Psoas muscle (tissue), 8 donors: ENCODE measurements around the gene MYO5C. TPM values are rescaled to one million over a fixed set of nuclear protein-coding genes. Genes with fewer than 3 reads are reported as not detected.

Experiments used
- ATAC-seq, 4 donors: fragments of 200-7000 bp; cut with Tn5 transposase; one replicate each; pipeline ENCODE4 v1.9.1; 2020; ENCODE audit warnings: moderate library complexity in 3 of 4, mild to moderate bottlenecking in 2 of 4
- DNase-seq, 2 donors: peaks; one replicate each; pipeline ENCODE4 v3.0.0-alpha.2; 2020
- H3K27ac ChIP-seq: fragments of 200-600 bp; one replicate; pipeline ENCODE4 v1.8.0; 2022
- H3K27me3 ChIP-seq, 3 donors: fragments of 200-600 bp in 1 of 3; one replicate each; pipeline versions ENCODE4 v1.6.1 to v1.8.0; 2013 to 2022; ENCODE audit warnings: low read length in 2 of 3, mild to moderate bottlenecking in 2 of 3, moderate library complexity in 1 of 3; ENCODE audit not compliant: insufficient read depth in 3 of 3
- H3K36me3 ChIP-seq, 2 donors: fragments of 200-600 bp in 1 of 2; one replicate each; pipeline versions ENCODE4 v1.6.1 to v1.8.0; 2013 to 2022; ENCODE audit warnings: low read depth in 1 of 2, mild to moderate bottlenecking in 1 of 2, moderate library complexity in 1 of 2; ENCODE audit not compliant: insufficient read depth in 1 of 2
- H3K4me1 ChIP-seq: fragments of 200-600 bp; one replicate; pipeline ENCODE4 v1.8.0; 2022
- H3K4me3 ChIP-seq: fragments of 200-600 bp; one replicate; pipeline ENCODE4 v1.8.0; 2022; ENCODE audit warnings: mild to moderate bottlenecking
- H3K9me3 ChIP-seq: fragments of 200-600 bp; one replicate; pipeline ENCODE4 v1.8.0; 2022
- CTCF ChIP-seq: fragments of 200-600 bp; IDR thresholded peaks from one replicate; pipeline ENCODE4 v1.8.0; 2022; ENCODE audit warnings: antibody characterized with exemption
- WGBS, 3 donors: extraction: QIAGEN DNeasy Blood & Tissue Kit; methylation state at CpG; one replicate each; pipeline versions ENCODE4 v1.1.6 to v1.1.7; 2013; 5-methylcytosine and 5-hydroxymethylcytosine counted together
- intact Hi-C, 2 donors: fragments of 100-400 bp; cut with DNase I; formaldehyde crosslinking; loops; one replicate each; pipeline versions ENCODE4 v1.11.0 to v1.14.2; 2022
- polyA plus RNA-seq, 3 donors: library from polyadenylated mRNA; stranded (reverse); fragments of 200-250 nt; gene quantifications; one replicate each; pipeline ENCODE4 v1.2.3, GENCODE V29; 2013
- total RNA-seq, 4 donors: library from RNA; stranded (reverse); fragmentation: NEBNext Ultra II Directional in 2 of 4; extraction: Animal tissue kit (Norgen Biotek cat#: 25700) in 2 of 4; gene quantifications; one replicate each; pipeline versions ENCODE4 v1.2.1 to v1.2.4, GENCODE V29; 2021 to 2023
- donor health status: healthy with polysubstance abuse.
- donor health status: DM: no; HTN: no; CAD: no; lungs with moderate emphysema.
- donor health status: Bipolar disorder and iron deficiency.
- donor health status: healthy.
- donor health status: DM: yes; HTN: yes; CAD: no.
- donor health status: DM: no; HTN: no; CAD: no.
- donor health status: DM: no; HTN: no; CAD: no.
- donor health status: DM: yes; HTN: yes; CAD: no.

The MYO5C gene
- total and polyA plus RNA-seq, 7 donors, result 0.53 to 3.0 (median 1.2) TPM

- Histone ChIP-seq H3K36me3 (no peaks in the 10 kb centered on the region), H3K4me1 (no peaks in the 10 kb centered on the region), H3K27me3 (no peaks in the 10 kb centered on the region), H3K9me3 (no peaks in the 10 kb centered on the region), H3K4me3 (no peak overlapping the region), H3K27ac (no peak overlapping the region)
- no peak for TF ChIP-seq CTCF
- ATAC-seq, result no peak
- intact Hi-C loops, result loop anchor here in 1 of 2 donors (10.0 kb wide), 2 partner anchors 83 to 313 kb away; partner anchors contain the start of gene ARPP19
- no peak for DNase-seq
- 91 to 94% (median 93%) methylated on average over 8 of the region's 8 CpGs for WGBS, 3 donors
Measured at GRCh38 chr15:52251144-52251860, 44.3 kb downstream of the MYO5C start.

GRCh38 chr15:52247461-52247860 lies 48.1 kb downstream of the MYO5C start:
- Histone ChIP-seq H3K4me3 (no peak overlapping the region), H3K27me3 (no peaks in the 10 kb centered on the region), H3K4me1 (no peaks in the 10 kb centered on the region), H3K9me3 (no peaks in the 10 kb centered on the region), H3K27ac (no peak overlapping the region), H3K36me3 (no peaks in the 10 kb centered on the region)
- intact Hi-C loops, result no loop called here
- DNase-seq, result no peak
- no peak for TF ChIP-seq CTCF
- WGBS, 3 donors, result 83 to 94% (median 88%) methylated on average over 7 of the region's 7 CpGs
- ATAC-seq, result no peak

GRCh38 chr15:52246686-52247431 lies 48.7 kb downstream of the MYO5C start:
- no peak for DNase-seq
- Histone ChIP-seq H3K4me3 (no peak overlapping the region), H3K27ac (no peak overlapping the region), H3K4me1 (no peaks in the 10 kb centered on the region), H3K9me3 (no peaks in the 10 kb centered on the region), H3K27me3 (no peaks in the 10 kb centered on the region), H3K36me3 (no peaks in the 10 kb centered on the region)
- no peak for ATAC-seq
- TF ChIP-seq CTCF, result no peak
- intact Hi-C loops, result no loop called here
- 91 to 95% (median 93%) methylated on average over 16 of the region's 16 CpGs for WGBS, 3 donors

- intact Hi-C loops, result no loop called here
- Histone ChIP-seq H3K4me3 (no peak overlapping the region), H3K27me3 (no peaks in the 10 kb centered on the region), H3K4me1 (no peaks in the 10 kb centered on the region), H3K36me3 (no peaks in the 10 kb centered on the region), H3K27ac (no peak overlapping the region), H3K9me3 (no peaks in the 10 kb centered on the region)
- DNase-seq (no peak), ATAC-seq (no peak)
- TF ChIP-seq CTCF, result no peak
- 84 to 86% (median 86%) methylated on average over 20 of the region's 20 CpGs for WGBS, 3 donors
Measured at GRCh38 chr15:52243697-52244555, 51.7 kb downstream of the MYO5C start.
